Measurements from ENCODE around the gene TDRD6. TPM values are rescaled to one million over a fixed set of nuclear protein-coding genes. Genes with fewer than 3 reads are reported as not detected.
A peak's percentile ranks its signal among the peaks of the same experiment; 100 is the strongest.

Gene TDRD6
- total and polyA plus RNA-seq, 2 experiments from 2014 or later: 0.14 to 0.24 TPM

- no peak for TF ChIP-seq REST (IDR thresholded peaks at IDR 0.05; ENCODE audit: unreplicated experiment)
These were observed 36.7 kb upstream of the TDRD6 start (continued) for GRCh38 chr6:46651006-46651405.

- Histone ChIP-seq H3K27ac (ENCODE audit: low read depth) (no peak overlapping the region), H4K20me1 (replicated peaks; ENCODE audit: insufficient read depth) (no peaks in the 10 kb centered on the region; the same call in 1 of the 2 replicates), H3K4me2 (peak overlapping the region; percentile 77), H3K79me2 (replicated peaks; ENCODE audit: insufficient read depth) (no peaks in the 10 kb centered on the region; the same call in 1 of the 2 replicates), H3F3A (replicated peaks; ENCODE audit: low read depth) (no peaks in the 10 kb centered on the region), H3K4me1 (ENCODE audit: insufficient read depth) (peaks cover 13% of the 10 kb centered on the region), H3K9me2 (ENCODE audit: insufficient read depth) (no peaks in the 10 kb centered on the region), H3K27me3 (ENCODE audit: insufficient read depth) (peaks cover 12% of the 10 kb centered on the region), H3K36me3 (ENCODE audit: insufficient read depth) (no peaks in the 10 kb centered on the region), H3K4me3 (peak overlapping the region; percentile 64), H2AFZ (peak overlapping the region; percentile 92)
- Mint-ChIP-seq H3K27me3 (ENCODE audit: insufficient read depth, low read depth, poor library complexity) (peaks cover 17% of the 10 kb centered on the region), H3K4me1 (peaks cover 11% of the 10 kb centered on the region; the same call in 2 of the 3 replicates), H3K36me3 (ENCODE audit: low read depth) (peaks cover 4% of the 10 kb centered on the region; the same call in 1 of the 3 replicates), H3K9me3 (no peaks in the 10 kb centered on the region; the same call in 2 of the 3 replicates), H3K27ac (no peak overlapping the region), H3K4me3 (peak overlapping the region; percentile 83)
- ATAC-seq (no peak), DNase-seq (ENCODE audit: low spot score) (no peak)
- no peak for TF ChIP-seq EZH2 (IDR thresholded peaks at IDR 0.05; ENCODE audit: low read depth, unreplicated experiment)
- no peak for TF ChIP-seq ZNF114 (CRISPR knock-in tag; IDR thresholded peaks at IDR 0.05)
- TF ChIP-seq REST (IDR thresholded peaks at IDR 0.05; ENCODE audit: unreplicated experiment): no peak
- TF ChIP-seq JUNB (IDR thresholded peaks at IDR 0.05; ENCODE audit: unreplicated experiment): no peak
- TF ChIP-seq POLR2AphosphoS5 (IDR thresholded peaks at IDR 0.05; ENCODE audit: low read depth): no peak
- TF ChIP-seq, protein P1, sequence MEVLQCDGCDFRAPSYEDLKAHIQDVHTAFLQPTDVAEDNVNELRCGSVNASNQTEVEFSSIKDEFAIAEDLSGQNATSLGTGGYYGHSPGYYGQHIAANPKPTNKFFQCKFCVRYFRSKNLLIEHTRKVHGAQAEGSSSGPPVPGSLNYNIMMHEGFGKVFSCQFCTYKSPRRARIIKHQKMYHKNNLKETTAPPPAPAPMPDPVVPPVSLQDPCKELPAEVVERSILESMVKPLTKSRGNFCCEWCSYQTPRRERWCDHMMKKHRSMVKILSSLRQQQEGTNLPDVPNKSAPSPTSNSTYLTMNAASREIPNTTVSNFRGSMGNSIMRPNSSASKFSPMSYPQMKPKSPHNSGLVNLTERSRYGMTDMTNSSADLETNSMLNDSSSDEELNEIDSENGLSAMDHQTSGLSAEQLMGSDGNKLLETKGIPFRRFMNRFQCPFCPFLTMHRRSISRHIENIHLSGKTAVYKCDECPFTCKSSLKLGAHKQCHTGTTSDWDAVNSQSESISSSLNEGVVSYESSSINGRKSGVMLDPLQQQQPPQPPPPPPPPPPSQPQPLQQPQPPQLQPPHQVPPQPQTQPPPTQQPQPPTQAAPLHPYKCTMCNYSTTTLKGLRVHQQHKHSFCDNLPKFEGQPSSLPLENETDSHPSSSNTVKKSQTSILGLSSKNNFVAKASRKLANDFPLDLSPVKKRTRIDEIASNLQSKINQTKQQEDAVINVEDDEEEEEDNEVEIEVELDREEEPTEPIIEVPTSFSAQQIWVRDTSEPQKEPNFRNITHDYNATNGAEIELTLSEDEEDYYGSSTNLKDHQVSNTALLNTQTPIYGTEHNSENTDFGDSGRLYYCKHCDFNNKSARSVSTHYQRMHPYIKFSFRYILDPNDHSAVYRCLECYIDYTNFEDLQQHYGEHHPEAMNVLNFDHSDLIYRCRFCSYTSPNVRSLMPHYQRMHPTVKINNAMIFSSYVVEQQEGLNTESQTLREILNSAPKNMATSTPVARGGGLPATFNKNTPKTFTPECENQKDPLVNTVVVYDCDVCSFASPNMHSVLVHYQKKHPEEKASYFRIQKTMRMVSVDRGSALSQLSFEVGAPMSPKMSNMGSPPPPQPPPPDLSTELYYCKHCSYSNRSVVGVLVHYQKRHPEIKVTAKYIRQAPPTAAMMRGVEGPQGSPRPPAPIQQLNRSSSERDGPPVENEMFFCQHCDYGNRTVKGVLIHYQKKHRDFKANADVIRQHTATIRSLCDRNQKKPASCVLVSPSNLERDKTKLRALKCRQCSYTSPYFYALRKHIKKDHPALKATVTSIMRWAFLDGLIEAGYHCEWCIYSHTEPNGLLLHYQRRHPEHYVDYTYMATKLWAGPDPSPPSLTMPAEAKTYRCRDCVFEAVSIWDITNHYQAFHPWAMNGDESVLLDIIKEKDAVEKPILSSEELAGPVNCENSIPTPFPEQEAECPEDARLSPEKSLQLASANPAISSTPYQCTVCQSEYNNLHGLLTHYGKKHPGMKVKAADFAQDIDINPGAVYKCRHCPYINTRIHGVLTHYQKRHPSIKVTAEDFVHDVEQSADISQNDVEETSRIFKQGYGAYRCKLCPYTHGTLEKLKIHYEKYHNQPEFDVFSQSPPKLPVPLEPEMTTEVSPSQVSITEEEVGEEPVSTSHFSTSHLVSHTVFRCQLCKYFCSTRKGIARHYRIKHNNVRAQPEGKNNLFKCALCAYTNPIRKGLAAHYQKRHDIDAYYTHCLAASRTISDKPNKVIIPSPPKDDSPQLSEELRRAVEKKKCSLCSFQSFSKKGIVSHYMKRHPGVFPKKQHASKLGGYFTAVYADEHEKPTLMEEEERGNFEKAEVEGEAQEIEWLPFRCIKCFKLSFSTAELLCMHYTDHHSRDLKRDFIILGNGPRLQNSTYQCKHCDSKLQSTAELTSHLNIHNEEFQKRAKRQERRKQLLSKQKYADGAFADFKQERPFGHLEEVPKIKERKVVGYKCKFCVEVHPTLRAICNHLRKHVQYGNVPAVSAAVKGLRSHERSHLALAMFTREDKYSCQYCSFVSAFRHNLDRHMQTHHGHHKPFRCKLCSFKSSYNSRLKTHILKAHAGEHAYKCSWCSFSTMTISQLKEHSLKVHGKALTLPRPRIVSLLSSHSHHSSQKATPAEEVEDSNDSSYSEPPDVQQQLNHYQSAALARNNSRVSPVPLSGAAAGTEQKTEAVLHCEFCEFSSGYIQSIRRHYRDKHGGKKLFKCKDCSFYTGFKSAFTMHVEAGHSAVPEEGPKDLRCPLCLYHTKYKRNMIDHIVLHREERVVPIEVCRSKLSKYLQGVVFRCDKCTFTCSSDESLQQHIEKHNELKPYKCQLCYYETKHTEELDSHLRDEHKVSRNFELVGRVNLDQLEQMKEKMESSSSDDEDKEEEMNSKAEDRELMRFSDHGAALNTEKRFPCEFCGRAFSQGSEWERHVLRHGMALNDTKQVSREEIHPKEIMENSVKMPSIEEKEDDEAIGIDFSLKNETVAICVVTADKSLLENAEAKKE (CRISPR knock-in tag; IDR thresholded peaks at IDR 0.05): no peak
- TF ChIP-seq CREB1 (CRISPR knock-in tag; IDR thresholded peaks at IDR 0.05; ENCODE audit: low read depth): no peak
- no peak for TF ChIP-seq EZH2phosphoT487 (IDR thresholded peaks at IDR 0.05; ENCODE audit: unreplicated experiment)
- TF ChIP-seq CTCF (conservative IDR thresholded peaks at IDR 0.05; ENCODE audit: low read depth in 2 of 2): no peak
- no peak for TF ChIP-seq STAT1 (IDR thresholded peaks at IDR 0.05; ENCODE audit: unreplicated experiment)
These were observed 35.9 kb upstream of the TDRD6 start for GRCh38 chr6:46651816-46652215.

All from GM23338 (cell line).